RWPE2 (cell line): ENCODE measurements around the gene ADRB2.

Experiments
- ATAC-seq: fragments of 200-7000 bp; cut with Tn5 transposase; 3 replicates; pipeline ENCODE4 v1.9.1; 2021; ENCODE audit warnings: low read depth
- DNase-seq: peaks from one replicate; pipeline ENCODE4 v3.0.0-alpha.2; 2020; ENCODE audit warnings: low spot score
- H3K27ac ChIP-seq: fragments of 450-650 bp; 2 replicates; pipeline ENCODE4 v1.5.1; 2017; ENCODE audit warnings: mild to moderate bottlenecking; ENCODE audit not compliant: poor library complexity, severe bottlenecking
- H3K27me3 ChIP-seq: fragments of 250-450 bp; sonication (Bioruptor Pico); 2 replicates; pipeline ENCODE4 v1.5.1; 2021; ENCODE audit warnings: mild to moderate bottlenecking, moderate library complexity; ENCODE audit not compliant: insufficient read depth, poor library complexity, severe bottlenecking
- H3K36me3 ChIP-seq: fragments of 250-450 bp; sonication (Bioruptor Pico); 2 replicates; pipeline ENCODE4 v1.5.1; 2020; ENCODE audit warnings: low read depth, mild to moderate bottlenecking, moderate library complexity
- H3K4me1 ChIP-seq: fragments of 250-450 bp; sonication (Bioruptor Pico); 2 replicates; pipeline ENCODE4 v1.5.1; 2021; ENCODE audit warnings: mild to moderate bottlenecking, moderate library complexity; ENCODE audit not compliant: insufficient read depth, poor library complexity, severe bottlenecking
- H3K4me3 ChIP-seq: fragments of 250-450 bp; sonication (Bioruptor Pico); 2 replicates; pipeline ENCODE4 v1.5.1; 2021; ENCODE audit warnings: mild to moderate bottlenecking, moderate library complexity; ENCODE audit not compliant: severe bottlenecking
- H3K9me3 ChIP-seq: fragments of 250-450 bp; sonication (Bioruptor Pico); 2 replicates; pipeline ENCODE4 v1.5.1; 2021; ENCODE audit warnings: mild to moderate bottlenecking, moderate library complexity; ENCODE audit not compliant: severe bottlenecking
- TF ChIP-seq, protein P1 (sequence below): fragments of 450-650 bp; IDR thresholded peaks from one replicate; pipeline ENCODE4 v1.5.1; 2017; ENCODE audit warnings: mild to moderate bottlenecking, moderate library complexity; ENCODE audit not compliant: poor library complexity, severe bottlenecking

ADRB2 gene

DNA sequence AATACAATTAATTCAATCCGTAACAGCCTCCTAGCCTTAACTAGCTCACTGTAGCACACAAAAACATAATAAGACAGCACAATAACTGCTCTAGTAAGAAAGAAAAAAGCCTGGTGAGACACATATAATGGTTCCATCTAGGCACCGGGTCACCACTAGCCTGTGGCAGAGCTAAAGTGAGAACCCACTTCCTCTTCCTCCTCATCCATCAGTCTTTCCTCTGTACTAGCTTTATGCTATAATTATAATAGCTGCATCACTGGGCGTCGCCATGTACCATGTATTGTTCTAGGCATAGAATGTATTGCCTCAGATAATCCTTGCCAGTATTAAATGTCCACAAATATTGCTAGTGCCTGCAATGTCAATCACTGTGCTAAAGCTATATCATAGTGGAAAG is 23.1 kb downstream of the ADRB2 start:
- Histone ChIP-seq H3K4me3 (no peak overlapping the region), H3K27ac (no peak overlapping the region), H3K4me1 (peaks cover 3% of the 10 kb centered on the region), H3K27me3 (no peaks in the 10 kb centered on the region), H3K9me3 (no peaks in the 10 kb centered on the region), H3K36me3 (peaks cover 20% of the 10 kb centered on the region; the same call in 1 of the 2 replicates)
- no peak for DNase-seq
- peak; percentile 49; the same call in 2 of the 3 replicates for ATAC-seq
- TF ChIP-seq, protein P1, sequence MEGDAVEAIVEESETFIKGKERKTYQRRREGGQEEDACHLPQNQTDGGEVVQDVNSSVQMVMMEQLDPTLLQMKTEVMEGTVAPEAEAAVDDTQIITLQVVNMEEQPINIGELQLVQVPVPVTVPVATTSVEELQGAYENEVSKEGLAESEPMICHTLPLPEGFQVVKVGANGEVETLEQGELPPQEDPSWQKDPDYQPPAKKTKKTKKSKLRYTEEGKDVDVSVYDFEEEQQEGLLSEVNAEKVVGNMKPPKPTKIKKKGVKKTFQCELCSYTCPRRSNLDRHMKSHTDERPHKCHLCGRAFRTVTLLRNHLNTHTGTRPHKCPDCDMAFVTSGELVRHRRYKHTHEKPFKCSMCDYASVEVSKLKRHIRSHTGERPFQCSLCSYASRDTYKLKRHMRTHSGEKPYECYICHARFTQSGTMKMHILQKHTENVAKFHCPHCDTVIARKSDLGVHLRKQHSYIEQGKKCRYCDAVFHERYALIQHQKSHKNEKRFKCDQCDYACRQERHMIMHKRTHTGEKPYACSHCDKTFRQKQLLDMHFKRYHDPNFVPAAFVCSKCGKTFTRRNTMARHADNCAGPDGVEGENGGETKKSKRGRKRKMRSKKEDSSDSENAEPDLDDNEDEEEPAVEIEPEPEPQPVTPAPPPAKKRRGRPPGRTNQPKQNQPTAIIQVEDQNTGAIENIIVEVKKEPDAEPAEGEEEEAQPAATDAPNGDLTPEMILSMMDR = no peak

DNA sequence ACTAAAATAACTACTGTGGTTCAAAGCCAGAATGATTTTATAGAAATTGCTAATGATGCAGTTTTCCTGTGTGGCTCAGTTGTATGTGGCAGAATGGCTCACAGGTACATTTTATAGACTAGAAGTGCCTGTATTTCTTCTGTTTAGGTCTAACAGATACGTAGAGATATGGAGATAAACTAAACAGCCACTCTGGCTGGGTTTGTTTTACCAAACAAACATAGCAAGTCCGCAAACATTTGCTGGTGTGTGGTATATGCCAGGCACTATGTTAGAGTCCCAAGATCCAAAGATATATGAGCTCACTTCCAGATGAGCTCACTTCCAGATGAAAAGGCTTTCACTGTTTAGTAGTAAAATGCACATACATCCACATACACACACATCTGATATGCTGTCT is 24.4 kb downstream of the ADRB2 start:
- Histone ChIP-seq H3K9me3 (no peaks in the 10 kb centered on the region), H3K4me1 (peaks cover 3% of the 10 kb centered on the region), H3K27me3 (no peaks in the 10 kb centered on the region), H3K4me3 (no peak overlapping the region), H3K36me3 (peaks cover 15% of the 10 kb centered on the region; the same call in 1 of the 2 replicates), H3K27ac (no peak overlapping the region)
- no peak for DNase-seq
- TF ChIP-seq, protein P1 = no peak
- ATAC-seq = no peak

DNA sequence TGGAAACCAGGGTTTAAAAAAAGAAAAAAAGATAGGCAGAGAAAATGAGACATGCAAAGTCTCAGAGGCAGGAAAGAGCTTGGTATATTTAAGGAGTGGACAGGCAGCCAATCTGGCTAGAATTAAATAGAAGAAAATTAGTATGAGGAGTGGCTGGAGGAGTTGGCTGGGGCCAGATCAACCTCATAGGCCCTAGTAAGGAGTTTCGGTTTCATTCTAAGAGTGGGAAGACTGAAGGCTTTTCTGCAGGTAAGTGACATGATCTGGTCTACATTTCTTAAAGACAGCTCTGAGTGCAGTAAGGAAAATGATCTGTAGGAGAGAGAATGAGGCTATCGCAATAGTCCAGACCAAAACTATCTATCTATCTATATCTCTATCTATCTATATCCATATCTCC is 27.5 kb downstream of the ADRB2 start:
- H3K36me3 ChIP-seq = no peaks in the 10 kb centered on the region
- no peak overlapping the region for H3K27ac ChIP-seq
- TF ChIP-seq, protein P1 = no peak
- no peaks in the 10 kb centered on the region for H3K27me3 ChIP-seq
- no peak overlapping the region for H3K4me3 ChIP-seq
- DNase-seq = no peak
- no peak for ATAC-seq
- no peaks in the 10 kb centered on the region for H3K4me1 ChIP-seq
- no peaks in the 10 kb centered on the region for H3K9me3 ChIP-seq

DNA sequence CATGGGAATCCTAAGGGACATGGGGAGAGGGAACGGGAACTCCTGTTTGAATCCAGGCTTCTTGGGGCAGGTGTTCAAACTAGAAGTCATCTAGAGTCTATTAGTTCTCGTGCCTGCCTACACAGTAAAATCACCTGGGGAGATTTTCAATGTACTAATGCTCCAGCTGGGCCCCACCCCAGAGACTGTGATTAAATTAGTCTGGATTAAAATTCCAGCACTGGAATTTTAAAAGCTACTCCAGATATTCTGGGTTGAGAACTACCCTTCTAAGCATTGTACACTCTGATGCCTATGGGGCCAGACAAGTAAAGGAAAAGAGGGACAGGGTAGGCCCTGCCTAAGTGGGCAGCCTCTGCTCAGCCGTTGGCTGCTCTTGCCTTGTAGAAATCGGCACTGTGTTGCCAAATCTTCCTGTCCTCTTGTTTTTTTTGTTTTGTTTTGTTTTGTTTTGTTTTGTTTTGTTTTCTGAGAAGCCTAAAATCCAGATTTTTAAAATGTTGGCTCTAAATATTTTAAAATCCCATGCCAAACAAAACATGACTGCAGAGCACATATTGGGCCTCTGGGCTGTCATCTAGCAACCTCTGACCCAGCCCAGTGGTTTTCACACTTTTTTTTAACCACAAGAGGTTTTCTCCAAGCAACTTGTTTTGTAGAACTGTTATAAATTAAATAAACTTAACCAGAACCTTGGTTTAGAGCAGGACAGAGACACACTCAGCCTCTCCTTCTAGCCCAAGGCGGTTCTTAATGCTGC is 29.0 kb downstream of the ADRB2 start:
- no peaks in the 10 kb centered on the region for H3K4me1 ChIP-seq
- DNase-seq (no peak), ATAC-seq (no peak; the same call in 2 of the 3 replicates)
- no peaks in the 10 kb centered on the region for H3K27me3 ChIP-seq
- H3K27ac ChIP-seq = no peak overlapping the region
- H3K9me3 ChIP-seq = no peaks in the 10 kb centered on the region
- H3K36me3 ChIP-seq = no peaks in the 10 kb centered on the region
- TF ChIP-seq, protein P1 = no peak
- no peak overlapping the region for H3K4me3 ChIP-seq

DNA sequence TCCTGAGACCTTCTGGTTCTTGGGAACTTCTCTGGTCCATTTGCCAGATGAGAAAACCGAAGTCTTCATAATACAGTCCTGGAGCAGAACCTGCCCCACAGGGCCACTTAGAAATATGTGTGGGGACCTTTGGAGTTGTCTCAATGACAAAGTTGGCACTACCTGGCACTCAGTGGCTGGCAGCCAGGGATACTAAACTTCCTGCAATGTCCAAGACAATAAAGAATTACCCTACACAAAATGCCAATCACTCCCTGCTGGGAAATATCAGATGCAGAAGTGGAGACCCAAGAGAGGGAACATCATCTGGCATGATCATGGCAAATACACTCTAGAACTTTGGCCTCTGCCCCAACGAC is 29.6 kb downstream of the ADRB2 start:
- Histone ChIP-seq H3K9me3 (no peaks in the 10 kb centered on the region), H3K27ac (no peak overlapping the region), H3K27me3 (no peaks in the 10 kb centered on the region), H3K4me1 (no peaks in the 10 kb centered on the region), H3K4me3 (no peak overlapping the region), H3K36me3 (no peaks in the 10 kb centered on the region)
- TF ChIP-seq, protein P1 = no peak
- no peak for DNase-seq
- ATAC-seq = no peak
